ENCODE measurements around the gene SETD3. TPM values are rescaled to one million over a fixed set of nuclear protein-coding genes. Genes with fewer than 3 reads are reported as not detected.

Gene SETD3
- total and polyA plus RNA-seq, 2 experiments from 2014 or later: 60.1 to 67.5 TPM

- DNase-seq (ENCODE audit: low read depth in 1 of 2, low spot score in 1 of 2): no peak
- Histone ChIP-seq H3K4me1 (ENCODE audit: low read depth) (no peaks in the 10 kb centered on the region), H3K36me3 (no peaks in the 10 kb centered on the region), H3K27me3 (no peaks in the 10 kb centered on the region), H3K9me3 (ENCODE audit: low read depth) (no peaks in the 10 kb centered on the region), H3K27ac (no peak overlapping the region), H3K4me3 (no peak overlapping the region)
- TF ChIP-seq CTCF (IDR thresholded peaks at IDR 0.05; ENCODE audit: low read depth, low read length): no peak
Measured at GRCh38 chr14:99380402-99380801, 100.3 kb downstream of the SETD3 start.

GRCh38 chr14:99378782-99379214 is 101.9 kb downstream of the SETD3 start:
- Histone ChIP-seq H3K9me3 (ENCODE audit: low read depth) (no peaks in the 10 kb centered on the region), H3K4me1 (ENCODE audit: low read depth) (no peaks in the 10 kb centered on the region), H3K27me3 (no peaks in the 10 kb centered on the region), H3K36me3 (no peaks in the 10 kb centered on the region), H3K27ac (no peak overlapping the region), H3K4me3 (no peak overlapping the region)
- peak in 1 of 2 donors; percentile 6 for DNase-seq (ENCODE audit: low read depth in 1 of 2, low spot score in 1 of 2)
- TF ChIP-seq CTCF (IDR thresholded peaks at IDR 0.05; ENCODE audit: low read depth, low read length): no peak

- Histone ChIP-seq H3K4me3 (no peak overlapping the region), H3K36me3 (no peaks in the 10 kb centered on the region), H3K27ac (no peak overlapping the region), H3K9me3 (ENCODE audit: low read depth) (no peaks in the 10 kb centered on the region), H3K4me1 (ENCODE audit: low read depth) (no peaks in the 10 kb centered on the region), H3K27me3 (no peaks in the 10 kb centered on the region)
- no peak for DNase-seq (ENCODE audit: low read depth in 1 of 2, low spot score in 1 of 2)
- TF ChIP-seq CTCF (IDR thresholded peaks at IDR 0.05; ENCODE audit: low read depth, low read length): no peak
Measured at GRCh38 chr14:99377951-99378350, 102.7 kb downstream of the SETD3 start.

GRCh38 chr14:99374964-99375363 is 105.7 kb downstream of the SETD3 start:
- TF ChIP-seq CTCF (IDR thresholded peaks at IDR 0.05; ENCODE audit: low read depth, low read length): no peak
- Histone ChIP-seq H3K4me3 (no peak overlapping the region), H3K36me3 (no peaks in the 10 kb centered on the region), H3K9me3 (ENCODE audit: low read depth) (no peaks in the 10 kb centered on the region), H3K27me3 (no peaks in the 10 kb centered on the region), H3K27ac (no peak overlapping the region), H3K4me1 (ENCODE audit: low read depth) (no peaks in the 10 kb centered on the region)
- DNase-seq (ENCODE audit: low read depth in 1 of 2, low spot score in 1 of 2): no peak

GRCh38 chr14:99363616-99364290 is 116.9 kb downstream of the SETD3 start:
- Histone ChIP-seq H3K27ac (no peak overlapping the region), H3K36me3 (no peaks in the 10 kb centered on the region), H3K4me1 (ENCODE audit: low read depth) (no peaks in the 10 kb centered on the region), H3K9me3 (ENCODE audit: low read depth) (no peaks in the 10 kb centered on the region), H3K4me3 (no peak overlapping the region), H3K27me3 (no peaks in the 10 kb centered on the region)
- no peak for DNase-seq (ENCODE audit: low read depth in 1 of 2, low spot score in 1 of 2)
- TF ChIP-seq CTCF (IDR thresholded peaks at IDR 0.05; ENCODE audit: low read depth, low read length): no peak

Measured in cardiac muscle cell (in vitro differentiated cells and primary cell).